ENCODE results near the gene UBASH3A.

DNA sequence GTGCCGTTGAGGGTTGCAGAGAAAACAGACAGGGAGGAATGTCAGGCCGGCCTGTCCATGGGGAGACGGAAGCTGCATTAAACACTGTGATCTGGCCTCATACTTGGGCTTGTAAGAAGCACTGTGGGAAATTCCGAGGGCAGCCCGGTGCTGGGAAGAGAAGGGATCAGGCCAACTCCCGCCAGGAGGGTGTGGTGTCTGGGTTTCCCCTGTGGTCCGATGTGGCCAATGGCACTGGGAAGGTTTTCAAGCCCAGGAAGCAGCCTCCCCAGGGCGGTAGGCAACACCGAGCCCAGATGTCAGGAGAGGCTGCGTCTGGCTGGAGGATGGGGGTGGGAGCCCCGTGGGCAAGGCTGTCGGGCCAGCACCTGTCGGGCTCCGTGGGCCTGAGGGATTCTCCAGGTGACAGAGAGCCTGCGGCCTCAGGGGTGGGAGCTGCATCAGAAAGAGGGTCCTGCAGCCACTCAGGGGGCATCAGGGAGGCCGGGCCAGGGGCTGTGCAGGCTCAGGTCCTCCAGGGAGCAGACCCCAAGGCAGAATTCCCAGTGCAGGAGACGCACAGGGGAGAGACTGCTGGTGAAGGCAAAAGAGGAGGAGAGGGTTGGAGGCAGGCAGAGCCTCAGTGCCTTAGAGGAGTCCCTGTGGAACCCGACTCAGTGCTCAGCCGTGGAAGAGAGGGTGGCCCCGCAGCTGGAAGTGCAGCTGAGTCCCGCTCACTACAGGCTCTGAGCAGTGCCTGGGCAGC, 8.4 kb downstream of the UBASH3A start:
- TF ChIP-seq, protein P1, sequence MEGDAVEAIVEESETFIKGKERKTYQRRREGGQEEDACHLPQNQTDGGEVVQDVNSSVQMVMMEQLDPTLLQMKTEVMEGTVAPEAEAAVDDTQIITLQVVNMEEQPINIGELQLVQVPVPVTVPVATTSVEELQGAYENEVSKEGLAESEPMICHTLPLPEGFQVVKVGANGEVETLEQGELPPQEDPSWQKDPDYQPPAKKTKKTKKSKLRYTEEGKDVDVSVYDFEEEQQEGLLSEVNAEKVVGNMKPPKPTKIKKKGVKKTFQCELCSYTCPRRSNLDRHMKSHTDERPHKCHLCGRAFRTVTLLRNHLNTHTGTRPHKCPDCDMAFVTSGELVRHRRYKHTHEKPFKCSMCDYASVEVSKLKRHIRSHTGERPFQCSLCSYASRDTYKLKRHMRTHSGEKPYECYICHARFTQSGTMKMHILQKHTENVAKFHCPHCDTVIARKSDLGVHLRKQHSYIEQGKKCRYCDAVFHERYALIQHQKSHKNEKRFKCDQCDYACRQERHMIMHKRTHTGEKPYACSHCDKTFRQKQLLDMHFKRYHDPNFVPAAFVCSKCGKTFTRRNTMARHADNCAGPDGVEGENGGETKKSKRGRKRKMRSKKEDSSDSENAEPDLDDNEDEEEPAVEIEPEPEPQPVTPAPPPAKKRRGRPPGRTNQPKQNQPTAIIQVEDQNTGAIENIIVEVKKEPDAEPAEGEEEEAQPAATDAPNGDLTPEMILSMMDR (IDR thresholded peaks at IDR 0.05 in 4 of 5, conservative IDR thresholded peaks at IDR 0.05 in 1 of 5): no peak
- TF ChIP-seq POLR2A (IDR thresholded peaks at IDR 0.05): no peak

Data from gastrocnemius medialis (tissue), 4 donors.